Measurements from ENCODE around the gene S100PBP.

Gene S100PBP

GRCh38 chr1:32817159-32817814 lies at the start of gene S100PBP, which contains the start of gene YARS1:
Gene S100PBP, plus strand, starts transcription at chr1:32817653. Its CDS starts 8,447 bp downstream, at chr1:32826100.
Gene YARS1, minus strand, starts transcription at chr1:32817358. Its CDS starts 114 bp downstream, at chr1:32817244.
- in situ Hi-C loops (cut with HindIII; ENCODE audit: low sequenced_read_pairs): no loop called here

GRCh38 chr1:32768110-32768850 lies 49.2 kb upstream of the S100PBP start:
- in situ Hi-C loops (cut with HindIII; ENCODE audit: low sequenced_read_pairs): no loop called here

GRCh38 chr1:32769524-32770220 lies 47.8 kb upstream of the S100PBP start:
- in situ Hi-C loops (cut with HindIII; ENCODE audit: low sequenced_read_pairs): no loop called here

- in situ Hi-C loops (cut with HindIII; ENCODE audit: low sequenced_read_pairs): no loop called here
These were observed 47.2 kb upstream of the S100PBP start for GRCh38 chr1:32770221-32770731.

GRCh38 chr1:32770741-32771548 lies 46.5 kb upstream of the S100PBP start:
- in situ Hi-C loops (cut with HindIII; ENCODE audit: low sequenced_read_pairs): no loop called here

- in situ Hi-C loops (cut with HindIII; ENCODE audit: low sequenced_read_pairs): no loop called here
These were observed 45.7 kb upstream of the S100PBP start for GRCh38 chr1:32771561-32772280.

GRCh38 chr1:32772281-32773017 lies 45.0 kb upstream of the S100PBP start:
- in situ Hi-C loops (cut with HindIII; ENCODE audit: low sequenced_read_pairs): no loop called here

GRCh38 chr1:32773018-32773763 lies 44.3 kb upstream of the S100PBP start:
- in situ Hi-C loops (cut with HindIII; ENCODE audit: low sequenced_read_pairs): no loop called here

- in situ Hi-C loops (cut with HindIII; ENCODE audit: low sequenced_read_pairs): no loop called here
These were observed 43.5 kb upstream of the S100PBP start for GRCh38 chr1:32773764-32774463.

- in situ Hi-C loops (cut with HindIII; ENCODE audit: low sequenced_read_pairs): no loop called here
These were observed 43.0 kb upstream of the S100PBP start for GRCh38 chr1:32774464-32774808.

GRCh38 chr1:32774950-32775634 lies 42.4 kb upstream of the S100PBP start:
- in situ Hi-C loops (cut with HindIII; ENCODE audit: low sequenced_read_pairs): no loop called here

- in situ Hi-C loops (cut with HindIII; ENCODE audit: low sequenced_read_pairs): no loop called here
These were observed 41.7 kb upstream of the S100PBP start for GRCh38 chr1:32775640-32776337.

- in situ Hi-C loops (cut with HindIII; ENCODE audit: low sequenced_read_pairs): no loop called here
These were observed 38.2 kb upstream of the S100PBP start for GRCh38 chr1:32779242-32779641.

GRCh38 chr1:32780005-32780404 lies 37.4 kb upstream of the S100PBP start:
- in situ Hi-C loops (cut with HindIII; ENCODE audit: low sequenced_read_pairs): loop anchor here (5.0 kb wide), 2 partner anchors 73 to 283 kb away; no protein-coding TSS in a partner anchor

GRCh38 chr1:32780628-32781234 lies 36.7 kb upstream of the S100PBP start:
- in situ Hi-C loops (cut with HindIII; ENCODE audit: low sequenced_read_pairs): loop anchor here (5.0 kb wide), 2 partner anchors 73 to 283 kb away; no protein-coding TSS in a partner anchor

- in situ Hi-C loops (cut with HindIII; ENCODE audit: low sequenced_read_pairs): loop anchor here (5.0 kb wide), 2 partner anchors 75 to 285 kb away; no protein-coding TSS in a partner anchor
These were observed 35.4 kb upstream of the S100PBP start for GRCh38 chr1:32782086-32782485.
